TTC549 (cell line): ENCODE data around the gene TNRC18.
"Not testable (repeated sequence)": the region's sequence is repeated elsewhere in the genome, so short reads cannot be mapped to it uniquely, and the experiment has no call there.

ENCODE experiments used
- FAIRE-seq: peaks from 2 replicates; lab custom pipeline; 2012; peaks lifted over from hg19 to GRCh38; lab: Jason Lieb, UNC

TNRC18 gene, protein sequence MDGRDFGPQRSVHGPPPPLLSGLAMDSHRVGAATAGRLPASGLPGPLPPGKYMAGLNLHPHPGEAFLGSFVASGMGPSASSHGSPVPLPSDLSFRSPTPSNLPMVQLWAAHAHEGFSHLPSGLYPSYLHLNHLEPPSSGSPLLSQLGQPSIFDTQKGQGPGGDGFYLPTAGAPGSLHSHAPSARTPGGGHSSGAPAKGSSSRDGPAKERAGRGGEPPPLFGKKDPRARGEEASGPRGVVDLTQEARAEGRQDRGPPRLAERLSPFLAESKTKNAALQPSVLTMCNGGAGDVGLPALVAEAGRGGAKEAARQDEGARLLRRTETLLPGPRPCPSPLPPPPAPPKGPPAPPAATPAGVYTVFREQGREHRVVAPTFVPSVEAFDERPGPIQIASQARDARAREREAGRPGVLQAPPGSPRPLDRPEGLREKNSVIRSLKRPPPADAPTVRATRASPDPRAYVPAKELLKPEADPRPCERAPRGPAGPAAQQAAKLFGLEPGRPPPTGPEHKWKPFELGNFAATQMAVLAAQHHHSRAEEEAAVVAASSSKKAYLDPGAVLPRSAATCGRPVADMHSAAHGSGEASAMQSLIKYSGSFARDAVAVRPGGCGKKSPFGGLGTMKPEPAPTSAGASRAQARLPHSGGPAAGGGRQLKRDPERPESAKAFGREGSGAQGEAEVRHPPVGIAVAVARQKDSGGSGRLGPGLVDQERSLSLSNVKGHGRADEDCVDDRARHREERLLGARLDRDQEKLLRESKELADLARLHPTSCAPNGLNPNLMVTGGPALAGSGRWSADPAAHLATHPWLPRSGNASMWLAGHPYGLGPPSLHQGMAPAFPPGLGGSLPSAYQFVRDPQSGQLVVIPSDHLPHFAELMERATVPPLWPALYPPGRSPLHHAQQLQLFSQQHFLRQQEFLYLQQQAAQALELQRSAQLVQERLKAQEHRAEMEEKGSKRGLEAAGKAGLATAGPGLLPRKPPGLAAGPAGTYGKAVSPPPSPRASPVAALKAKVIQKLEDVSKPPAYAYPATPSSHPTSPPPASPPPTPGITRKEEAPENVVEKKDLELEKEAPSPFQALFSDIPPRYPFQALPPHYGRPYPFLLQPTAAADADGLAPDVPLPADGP (N-terminal part only)

DNA sequence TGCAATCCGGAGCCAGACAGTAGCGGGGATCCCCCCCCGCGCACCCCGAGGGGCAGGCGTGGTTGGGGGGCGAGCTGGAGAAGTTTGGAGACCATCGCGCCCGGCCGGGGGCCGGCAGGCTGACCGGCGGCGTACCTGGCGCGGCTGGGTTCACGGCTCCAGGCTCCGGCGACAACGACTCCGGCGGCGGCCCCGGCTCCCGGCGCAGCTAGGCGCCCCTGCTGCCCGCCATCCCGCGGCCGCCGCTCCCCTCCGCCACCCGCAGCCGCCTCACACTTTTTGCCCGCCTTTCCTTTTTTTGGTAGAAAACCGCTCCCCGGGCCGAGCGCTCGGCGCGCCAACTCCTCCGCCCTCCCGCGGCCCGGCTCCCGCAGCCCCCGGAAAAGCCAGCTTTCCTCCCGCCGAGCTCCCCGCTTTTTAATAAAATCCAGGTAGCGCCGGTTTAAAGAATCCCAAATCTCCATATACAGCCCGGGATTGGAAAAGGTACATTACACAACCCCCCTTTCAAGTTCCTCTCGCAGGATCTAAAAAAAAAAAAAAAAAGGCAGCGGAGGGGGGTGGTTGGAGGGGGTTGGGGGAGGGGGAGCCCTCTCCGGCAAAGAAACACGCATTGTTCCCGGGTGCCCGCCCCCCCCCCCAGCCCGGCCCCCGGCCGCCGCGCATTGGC, at the start of gene TNRC18:
Gene TNRC18, minus strand, starts transcription at position 529 of the 670 bp plus-strand sequence. CDS start 2,588 bp downstream, outside the sequence.
- FAIRE-seq = no peak

DNA sequence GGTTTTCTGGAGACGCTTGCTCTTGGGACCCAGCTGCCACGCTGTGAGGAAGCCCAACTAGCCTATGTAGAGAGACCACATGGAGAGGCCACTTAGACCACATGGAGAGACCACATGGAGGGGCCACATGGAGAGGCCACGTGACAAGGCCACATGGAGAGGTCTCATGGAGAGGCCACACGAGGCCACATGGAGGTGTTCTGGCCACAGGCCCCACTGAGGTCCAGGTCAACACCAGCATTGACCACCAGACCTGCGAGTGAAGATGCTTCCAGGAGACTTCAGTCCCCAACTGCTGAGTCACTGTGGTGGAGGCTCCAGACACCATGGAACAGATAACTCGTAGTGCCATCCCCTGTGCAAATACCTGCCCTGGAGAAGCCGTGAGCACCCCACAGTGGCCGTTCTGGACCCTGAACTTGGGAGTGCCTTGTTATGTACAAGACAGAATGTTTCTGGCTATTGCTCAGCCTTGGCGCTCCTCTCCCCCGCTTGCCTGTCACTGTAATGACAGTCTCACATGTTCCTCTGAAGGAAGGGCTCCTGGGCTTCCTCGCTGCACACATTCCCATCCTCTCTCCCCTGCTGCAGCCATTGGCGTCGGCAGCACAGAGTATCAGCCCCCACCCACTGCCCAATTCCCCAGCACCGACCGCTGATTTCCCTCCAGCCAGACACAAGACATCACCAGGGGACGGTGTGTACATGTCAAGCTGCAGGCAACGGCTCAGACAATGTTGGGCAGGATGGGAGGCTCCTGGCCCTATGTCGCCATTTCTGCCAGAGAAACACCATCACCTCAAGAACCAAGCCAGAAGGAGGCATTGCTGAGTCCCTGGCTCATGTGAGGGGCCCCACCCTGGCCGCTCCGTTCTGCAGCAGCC, 49.0 kb upstream of the TNRC18 start:
- FAIRE-seq = no peak

DNA sequence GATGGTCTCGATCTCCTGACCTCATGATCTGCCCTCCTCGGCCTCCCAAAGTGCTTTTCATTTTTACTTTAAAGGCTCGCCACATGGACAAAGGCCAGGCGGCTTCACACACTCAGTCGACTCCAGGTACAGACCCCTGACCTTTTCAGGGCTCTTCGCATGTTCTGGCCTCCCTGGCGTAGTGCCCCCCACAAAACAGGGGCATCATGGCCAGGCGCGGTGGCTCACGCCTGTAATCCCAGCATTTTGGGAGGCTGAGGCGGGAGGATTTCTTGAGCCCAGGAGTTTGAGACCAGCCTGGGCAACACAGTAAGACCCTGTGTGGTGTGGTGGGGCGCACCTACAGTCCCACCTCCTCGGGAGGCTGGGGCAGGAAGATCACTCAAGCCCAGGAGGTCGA, 48.0 kb upstream of the TNRC18 start:
- not testable (repeated sequence) for FAIRE-seq

DNA sequence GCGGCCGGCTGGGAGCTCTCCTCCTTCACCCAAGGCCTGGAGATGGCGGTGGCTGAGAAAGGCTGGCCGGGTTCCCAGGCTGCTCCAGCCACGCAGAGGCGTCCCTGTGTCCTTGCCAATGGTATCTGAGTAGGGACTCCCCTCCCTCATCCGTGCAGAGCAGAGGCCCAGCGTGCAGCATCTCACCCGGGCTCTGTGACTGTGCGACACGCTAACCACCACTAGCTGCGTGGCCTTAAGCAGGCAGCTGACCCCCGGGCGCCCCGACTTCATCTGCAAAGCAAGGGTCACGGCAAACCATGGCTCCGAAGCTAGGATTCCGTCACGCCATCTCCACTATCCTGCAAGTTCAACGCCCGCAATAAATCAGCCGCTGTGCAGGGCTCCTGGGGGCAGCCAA, 47.2 kb upstream of the TNRC18 start:
- no peak for FAIRE-seq

DNA sequence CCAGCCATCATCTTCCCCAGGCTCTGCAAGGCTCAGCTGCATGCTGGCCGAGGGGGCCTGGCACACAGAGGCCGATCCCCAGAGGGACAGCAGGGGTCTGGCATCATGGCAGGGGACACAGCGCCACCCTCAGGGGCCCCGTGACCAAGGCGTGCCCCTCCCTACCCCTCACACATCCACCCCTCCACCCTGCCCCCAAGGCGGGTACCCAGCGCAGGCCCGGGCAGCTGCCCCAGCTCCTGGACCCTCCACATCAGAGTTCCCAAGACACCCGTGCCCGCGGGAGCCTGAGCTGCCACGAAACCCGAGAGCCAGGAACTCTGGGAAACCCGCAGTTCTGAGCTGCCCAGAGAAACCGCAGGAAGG, 46.5 kb upstream of the TNRC18 start:
- FAIRE-seq = no peak

DNA sequence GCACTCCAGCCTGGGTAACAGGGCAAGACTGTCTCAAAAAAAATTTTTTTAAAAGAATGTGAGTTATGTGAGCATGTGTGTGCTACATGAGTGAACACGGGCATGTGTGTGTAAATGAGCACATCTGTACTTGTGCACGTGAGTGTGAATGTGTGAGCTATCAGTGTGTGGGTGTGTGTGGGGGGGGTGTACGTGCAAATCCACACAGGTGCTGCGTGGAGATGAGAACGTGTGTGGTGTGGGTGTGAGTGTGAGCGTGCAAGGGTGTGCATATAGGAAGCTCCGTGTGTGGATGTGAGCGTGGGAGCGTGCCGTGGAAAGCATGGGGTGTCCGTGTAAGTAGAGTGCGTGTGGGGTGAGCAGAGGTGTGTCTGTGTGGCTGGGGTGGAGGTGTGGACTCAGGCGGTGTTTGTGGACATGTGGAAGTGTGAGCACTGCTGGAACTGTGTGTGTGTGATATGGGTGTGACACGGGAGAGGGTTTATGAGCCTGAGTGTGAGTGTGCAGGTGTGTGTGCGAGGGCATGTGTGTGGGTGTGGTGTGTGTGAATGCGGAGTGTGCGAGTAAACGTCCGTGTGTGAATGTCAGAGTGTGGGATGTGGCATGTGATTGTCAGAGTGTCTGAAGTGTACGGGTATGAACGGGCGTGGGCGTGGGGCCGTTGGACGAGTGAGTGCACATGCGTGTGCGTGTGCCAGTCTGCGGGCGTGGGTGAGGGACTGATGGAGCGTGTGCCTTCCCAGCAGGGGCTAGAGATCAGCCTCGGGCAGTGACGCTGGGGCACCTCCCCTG, 45.9 kb upstream of the TNRC18 start:
- FAIRE-seq = no peak

DNA sequence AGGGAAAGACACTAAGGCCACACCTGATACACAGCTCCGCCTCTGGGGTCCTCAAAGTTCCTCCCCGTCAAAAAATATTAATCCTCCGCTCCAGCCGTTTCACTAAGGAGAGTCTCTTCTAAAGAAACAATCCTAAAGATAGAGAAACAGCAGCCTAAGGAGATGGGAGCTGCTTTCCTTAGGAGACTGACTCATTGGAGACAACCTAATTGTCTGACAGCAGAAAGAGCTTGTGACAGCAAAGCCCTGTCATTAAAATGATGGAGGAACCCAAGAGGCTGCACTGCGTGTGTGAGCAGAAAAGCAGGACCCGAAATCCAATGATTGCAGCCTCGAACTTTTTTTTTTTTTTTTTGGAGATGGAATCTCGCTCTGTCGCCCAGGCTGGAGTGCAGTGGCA, 44.0 kb upstream of the TNRC18 start:
- FAIRE-seq = no peak

DNA sequence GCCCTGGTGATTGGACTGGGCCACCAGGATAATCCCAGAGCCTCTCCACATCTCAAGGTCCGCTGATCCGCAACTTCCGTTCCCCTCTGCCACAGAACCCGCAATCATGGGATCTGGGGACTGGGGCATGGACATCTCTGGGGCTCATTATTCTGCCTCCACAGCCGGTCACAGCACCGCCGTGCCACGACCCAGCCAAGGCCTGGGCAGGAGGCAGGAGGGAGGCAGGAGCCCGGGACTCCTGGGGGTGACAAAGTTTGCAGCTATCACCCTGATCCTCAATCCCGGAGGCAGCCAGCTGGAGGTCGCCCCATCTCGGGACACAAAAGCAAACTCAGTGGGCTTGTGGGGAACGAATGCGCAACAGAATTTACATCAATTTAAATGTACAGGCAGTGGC, 42.9 kb upstream of the TNRC18 start:
- no peak for FAIRE-seq

DNA sequence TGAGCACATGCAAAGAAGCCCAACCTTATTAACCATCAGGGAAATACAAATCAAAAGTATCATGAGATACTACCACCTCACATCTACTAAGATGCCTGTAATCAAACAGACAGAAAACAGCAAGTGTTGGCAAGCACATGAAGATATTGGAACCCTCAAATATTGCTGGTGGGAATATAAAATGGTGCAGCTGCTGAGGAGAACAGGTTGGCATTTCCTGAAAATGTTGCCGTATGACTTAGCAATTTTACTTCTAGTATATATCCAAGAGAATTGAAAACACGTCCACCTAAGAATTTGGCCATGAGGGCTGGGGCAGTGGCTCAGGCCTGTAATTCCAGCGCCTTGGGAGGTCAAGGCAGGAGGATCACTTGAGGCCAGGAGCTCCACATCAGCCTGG, 39.4 kb upstream of the TNRC18 start:
- FAIRE-seq = no peak

DNA sequence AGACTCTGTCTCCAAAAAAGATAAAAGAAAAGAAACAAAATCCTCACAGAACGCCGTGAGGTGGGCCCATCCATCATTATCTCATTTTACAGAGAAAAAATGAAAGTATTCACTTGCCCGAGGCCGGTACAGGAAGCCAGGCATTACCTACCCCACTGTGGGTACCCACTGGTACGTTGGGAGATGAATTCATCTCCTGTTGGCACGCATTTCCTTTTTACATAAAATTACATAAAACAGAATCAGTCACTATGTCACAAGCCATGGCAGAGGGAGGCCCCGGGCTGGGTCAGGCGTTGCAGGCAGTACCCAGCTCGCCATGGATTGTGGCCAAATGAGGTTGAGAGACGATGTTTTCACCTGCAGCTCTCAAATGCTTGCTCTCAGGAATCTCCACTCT, 38.6 kb upstream of the TNRC18 start:
- FAIRE-seq = no peak

DNA sequence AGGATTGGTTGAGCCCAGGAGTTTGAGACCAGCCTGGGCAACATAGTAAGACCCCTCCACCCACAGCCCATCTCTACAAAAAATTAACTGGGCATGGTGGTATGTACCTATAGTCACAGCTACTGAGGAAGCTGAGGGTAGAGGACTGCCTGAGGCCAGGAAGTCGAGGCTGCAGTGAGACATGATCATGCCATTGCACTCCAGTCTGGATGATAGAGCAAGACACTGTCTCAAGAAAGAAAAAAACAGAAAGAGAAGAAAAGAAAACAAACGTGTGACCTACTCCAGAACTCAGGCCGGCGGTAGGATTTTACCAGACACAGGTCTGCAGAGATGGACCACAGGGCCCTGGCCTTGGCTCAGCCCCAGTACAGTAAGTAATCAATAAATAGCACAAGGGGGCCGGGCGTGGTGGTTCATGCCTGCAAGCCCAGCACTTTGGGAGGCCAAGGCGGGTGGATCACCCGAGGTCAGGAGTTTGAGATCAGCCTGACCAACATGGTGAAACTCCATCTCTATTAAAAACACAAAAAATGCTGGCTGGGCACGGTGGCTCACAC, 35.4 kb upstream of the TNRC18 start:
- no peak for FAIRE-seq

DNA sequence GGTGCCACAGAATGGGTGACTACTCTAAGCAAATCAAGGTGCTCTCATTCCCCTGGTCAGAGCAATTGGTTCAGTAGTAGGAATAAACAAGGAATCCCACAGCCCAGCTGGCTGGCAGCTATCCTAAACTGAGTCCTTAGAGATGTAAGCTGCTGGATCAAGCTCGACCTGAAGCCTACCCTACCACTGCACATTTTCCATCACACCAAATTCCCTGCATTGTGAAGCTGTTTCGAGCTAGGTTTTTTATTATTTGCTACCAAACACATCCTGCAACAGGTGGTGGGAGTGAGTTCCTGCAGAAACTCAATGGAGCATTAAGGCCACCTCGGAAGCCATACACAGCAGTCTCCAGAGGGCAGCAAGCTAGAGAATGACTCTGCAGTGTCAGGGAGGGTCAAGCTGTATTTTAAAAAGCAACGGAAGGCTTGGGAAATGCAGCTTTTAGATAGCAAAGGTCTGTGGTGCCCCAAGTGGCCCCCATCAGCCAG, 33.7 kb upstream of the TNRC18 start:
- FAIRE-seq = no peak

DNA sequence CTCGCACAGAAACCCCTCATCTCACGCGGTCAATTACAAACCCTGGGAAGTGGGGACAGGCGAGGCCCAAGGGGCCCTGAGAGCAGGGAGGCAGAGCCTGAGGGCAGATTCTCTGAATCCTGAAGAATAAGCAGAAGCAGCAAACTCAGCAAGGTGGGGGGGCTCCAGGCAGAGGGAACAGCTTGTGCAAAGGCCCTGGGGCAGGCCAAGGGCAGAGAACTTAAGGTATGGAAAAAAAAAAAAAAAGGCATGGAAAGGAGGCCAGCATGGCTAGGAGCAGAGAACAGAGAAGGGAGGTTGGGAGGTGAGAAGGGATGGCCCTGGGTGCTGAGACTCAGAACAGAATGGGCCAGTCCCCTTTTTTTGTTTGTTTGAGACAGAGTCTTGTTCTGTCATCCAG, 32.8 kb upstream of the TNRC18 start:
- FAIRE-seq = no peak

DNA sequence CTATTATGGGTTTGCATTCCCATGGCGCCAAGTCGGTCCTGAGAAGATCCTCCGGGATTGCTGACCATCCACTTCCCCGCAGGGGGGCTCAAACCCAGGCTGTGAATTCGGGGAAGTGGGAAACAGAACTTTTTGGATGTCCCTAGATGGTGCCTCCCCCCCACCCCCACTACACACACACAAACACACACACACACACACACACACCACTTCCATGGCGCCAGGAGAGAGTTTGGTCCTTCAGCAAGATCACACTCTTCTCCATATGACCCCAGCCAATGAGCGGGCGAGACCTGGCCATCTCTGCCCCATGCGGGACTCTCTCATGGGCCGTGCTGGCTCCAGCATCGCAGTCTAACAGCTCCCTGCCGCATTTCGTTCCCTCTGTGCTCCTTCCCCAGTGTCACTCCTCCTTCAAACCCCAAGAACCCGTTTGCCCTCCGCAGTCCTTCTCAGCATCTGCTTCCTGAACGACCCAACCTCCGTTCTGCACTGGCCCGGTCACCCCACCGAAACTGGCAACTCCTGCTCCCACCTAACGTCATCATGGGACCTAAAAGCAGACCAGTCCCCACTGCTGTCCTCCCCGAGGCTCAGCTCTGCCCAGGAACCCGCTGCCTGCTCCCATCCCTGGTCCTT, 32.1 kb upstream of the TNRC18 start:
- FAIRE-seq = no peak

DNA sequence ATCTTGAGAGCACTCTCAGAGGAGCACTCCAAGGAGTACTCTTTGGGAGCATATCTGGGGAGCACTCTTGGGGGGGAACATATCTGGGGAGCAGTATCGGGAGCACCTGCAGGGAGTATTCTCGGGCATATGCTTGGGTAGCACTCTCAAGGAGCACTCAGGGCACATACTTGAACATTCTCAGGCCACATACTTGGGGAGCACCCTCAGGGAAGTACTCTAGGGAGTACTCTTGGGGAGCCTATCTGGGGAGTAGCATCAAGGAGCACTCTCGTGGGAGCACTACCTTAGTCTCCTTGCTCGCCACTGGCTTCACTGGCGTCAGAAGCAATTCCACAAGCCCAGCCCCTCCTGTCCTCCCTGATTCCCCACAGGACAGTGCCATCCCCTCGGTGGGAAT, 31.5 kb upstream of the TNRC18 start:
- no peak for FAIRE-seq

DNA sequence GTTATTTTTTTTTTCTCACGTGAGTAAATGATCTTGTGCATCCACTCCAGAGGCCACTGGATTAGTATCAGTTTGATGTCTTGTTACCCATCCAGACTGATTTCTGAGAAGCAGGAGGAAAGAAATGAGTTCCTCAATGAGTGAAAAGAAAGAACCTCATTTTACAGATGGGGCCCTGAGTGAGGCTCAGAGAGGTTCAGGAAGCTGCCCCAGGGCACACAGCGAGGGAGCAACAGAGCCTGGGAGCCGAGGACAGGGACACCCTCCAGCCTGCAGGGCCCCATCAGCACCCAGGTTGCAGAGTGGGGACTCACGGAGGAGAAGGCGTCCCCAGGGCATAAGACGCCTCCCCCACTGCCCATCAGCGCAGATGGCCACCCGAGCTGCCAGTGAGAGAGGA, 30.9 kb upstream of the TNRC18 start:
- no peak for FAIRE-seq

DNA sequence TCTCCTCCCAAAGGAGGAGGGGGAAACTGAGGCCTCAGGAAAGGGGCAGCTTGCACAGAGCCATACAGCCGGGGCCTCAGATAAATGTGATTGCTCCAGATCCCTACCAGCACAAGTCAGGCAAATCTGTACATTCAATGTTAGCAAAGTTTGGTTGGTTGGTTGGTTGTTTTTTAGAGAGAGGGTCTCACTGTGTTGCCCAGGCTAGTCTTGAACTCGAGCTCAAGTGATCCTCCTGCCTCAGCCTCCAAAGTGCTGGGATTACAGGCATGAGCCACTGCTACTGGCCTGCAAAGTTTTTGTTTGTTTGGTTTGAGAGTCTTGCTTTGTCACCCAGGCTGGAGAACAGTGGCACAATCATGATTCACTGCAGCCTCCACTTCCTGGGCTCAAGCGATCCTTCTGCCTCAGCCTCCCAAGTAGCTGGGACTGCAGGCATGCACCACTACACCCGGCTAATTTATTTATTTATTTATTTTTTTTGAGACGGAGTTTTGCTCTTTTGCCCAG, 30.0 kb upstream of the TNRC18 start:
- FAIRE-seq = no peak

DNA sequence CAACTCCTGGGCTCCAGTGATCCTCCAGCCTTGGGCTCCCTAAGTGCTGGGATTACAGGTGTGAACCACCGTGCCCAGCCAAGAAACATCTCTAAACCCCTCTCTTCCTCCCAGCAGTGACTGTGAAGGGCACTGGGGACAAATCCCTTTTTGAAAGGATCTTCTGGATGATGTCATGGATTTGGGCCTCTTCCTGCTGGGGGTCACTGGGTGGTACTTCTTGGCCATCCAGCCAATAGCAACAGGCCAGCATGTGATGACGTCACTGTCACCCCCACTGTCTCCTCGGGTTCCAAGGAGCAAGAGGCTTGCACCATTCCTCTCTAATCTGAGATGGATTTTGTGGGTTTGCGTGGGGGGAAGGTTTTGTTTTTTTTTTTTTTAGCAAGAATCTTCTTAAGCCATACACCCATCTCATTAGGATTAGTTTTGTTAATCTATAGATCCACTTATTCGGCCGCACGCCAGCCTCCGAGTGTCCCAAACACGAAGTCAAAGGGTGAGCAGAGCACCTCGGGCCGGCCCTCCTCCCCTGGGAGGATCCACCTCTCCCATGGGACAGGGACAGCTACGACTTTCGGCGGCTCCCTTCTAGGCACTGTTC, 29.4 kb upstream of the TNRC18 start:
- no peak for FAIRE-seq

DNA sequence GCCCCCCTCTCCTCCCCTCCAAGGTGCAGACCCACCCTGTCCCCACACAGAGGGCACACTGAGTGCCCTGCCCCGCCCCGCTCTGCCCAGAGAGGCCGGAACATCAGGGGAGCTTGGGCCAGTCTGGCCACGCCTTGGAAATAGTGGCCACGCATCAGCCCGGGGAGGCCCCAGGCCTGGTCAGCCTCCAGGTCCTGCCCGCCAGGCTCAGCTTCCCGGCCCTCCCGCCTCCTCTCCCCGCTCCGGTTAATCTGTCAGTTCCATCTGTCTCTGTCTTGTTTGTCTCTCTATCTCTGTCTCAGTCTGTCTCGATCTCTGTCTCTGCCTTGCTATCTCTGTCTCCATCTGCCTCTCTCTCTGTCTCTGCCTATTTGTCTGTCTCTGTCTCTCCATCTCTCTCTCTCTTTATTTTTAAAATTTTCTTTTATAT, 28.9 kb upstream of the TNRC18 start:
- no peak for FAIRE-seq
